GM18909 (cell line): Measurements from ENCODE around the gene YPEL3.

ENCODE experiments used
- ATAC-seq: cut with Tn5 transposase; IDR thresholded peaks from one replicate; pipeline ENCODE4 v1.9.1; 2021; ENCODE audit warnings: mild to moderate bottlenecking; ENCODE audit not compliant: unreplicated experiment, poor library complexity

Gene YPEL3

GRCh38 chr16:30091474-30092372, 4.3 kb downstream of the YPEL3 start, which contains the start of gene TBX6:
TBX6 (minus strand) TSS chr16:30091924; CDS start chr16:30091193, 731 bp downstream.
- ATAC-seq, result peak; percentile 74

GRCh38 chr16:30090610-30091331, 5.2 kb downstream of the YPEL3 start:
- ATAC-seq, result no peak

GRCh38 chr16:30088832-30089624, 7.0 kb downstream of the YPEL3 start:
- ATAC-seq, result no peak

- ATAC-seq, result no peak
Observed at GRCh38 chr16:30088237-30088831, 7.7 kb downstream of the YPEL3 start.

GRCh38 chr16:30087181-30087898, 8.7 kb downstream of the YPEL3 start:
- ATAC-seq, result no peak

- ATAC-seq, result no peak
Observed at GRCh38 chr16:30086291-30087140, 9.5 kb downstream of the YPEL3 start.

GRCh38 chr16:30085820-30086219, 10.2 kb downstream of the YPEL3 start:
- no peak for ATAC-seq

- ATAC-seq, result no peak
Observed at GRCh38 chr16:30085247-30085646, 10.8 kb downstream of the YPEL3 start.

GRCh38 chr16:30084816-30085159, 11.2 kb downstream of the YPEL3 start:
- no peak for ATAC-seq

- no peak for ATAC-seq
Observed at GRCh38 chr16:30084096-30084815, 11.8 kb downstream of the YPEL3 start.

- no peak for ATAC-seq
Observed at GRCh38 chr16:30083216-30084055, 12.6 kb downstream of the YPEL3 start.

GRCh38 chr16:30082545-30083090, 13.4 kb downstream of the YPEL3 start:
- ATAC-seq, result no peak

- ATAC-seq, result no peak
Observed at GRCh38 chr16:30079480-30079879, 16.5 kb downstream of the YPEL3 start.

- no peak for ATAC-seq
Observed at GRCh38 chr16:30078744-30079143, 17.3 kb downstream of the YPEL3 start.

- ATAC-seq, result no peak
Observed at GRCh38 chr16:30077656-30078055, 18.4 kb downstream of the YPEL3 start.

- ATAC-seq, result peak; percentile 30
Observed at GRCh38 chr16:30076276-30076791, 19.7 kb downstream of the YPEL3 start.
